ENCODE results near the gene CCNH. TPM values are rescaled to one million over a fixed set of nuclear protein-coding genes. Genes with fewer than 3 reads are reported as not detected.

Gene CCNH
- total RNA-seq, 1 donor from 2014 or later: 32.6 TPM

- no peak for TF ChIP-seq CTCF (IDR thresholded peaks at IDR 0.05)
- Mint-ChIP-seq H3K27ac (ENCODE audit: unreplicated experiment) (no peak overlapping the region), H3K36me3 (ENCODE audit: unreplicated experiment) (no peaks in the 10 kb centered on the region), H3K4me1 (ENCODE audit: unreplicated experiment) (no peaks in the 10 kb centered on the region), H3K27me3 (ENCODE audit: unreplicated experiment) (peaks cover 23% of the 10 kb centered on the region), H3K4me3 (ENCODE audit: unreplicated experiment) (no peak overlapping the region), H3K9me3 (ENCODE audit: unreplicated experiment) (no peaks in the 10 kb centered on the region)
- DNase-seq (ENCODE audit: extremely low spot score, unreplicated experiment): no peak
Measured at GRCh38 chr5:87432460-87432859, 19.7 kb upstream of the CCNH start.

- Mint-ChIP-seq H3K9me3 (ENCODE audit: unreplicated experiment) (no peaks in the 10 kb centered on the region), H3K4me3 (ENCODE audit: unreplicated experiment) (no peak overlapping the region), H3K4me1 (ENCODE audit: unreplicated experiment) (no peaks in the 10 kb centered on the region), H3K27me3 (ENCODE audit: unreplicated experiment) (peaks cover 23% of the 10 kb centered on the region), H3K27ac (ENCODE audit: unreplicated experiment) (no peak overlapping the region), H3K36me3 (ENCODE audit: unreplicated experiment) (no peaks in the 10 kb centered on the region)
- no peak for TF ChIP-seq CTCF (IDR thresholded peaks at IDR 0.05)
- no peak for DNase-seq (ENCODE audit: extremely low spot score, unreplicated experiment)
Measured at GRCh38 chr5:87430863-87431457, 18.2 kb upstream of the CCNH start.

- Mint-ChIP-seq H3K27ac (ENCODE audit: unreplicated experiment) (no peak overlapping the region), H3K9me3 (ENCODE audit: unreplicated experiment) (no peaks in the 10 kb centered on the region), H3K27me3 (ENCODE audit: unreplicated experiment) (peaks cover 15% of the 10 kb centered on the region), H3K36me3 (ENCODE audit: unreplicated experiment) (no peaks in the 10 kb centered on the region), H3K4me3 (ENCODE audit: unreplicated experiment) (no peak overlapping the region), H3K4me1 (ENCODE audit: unreplicated experiment) (no peaks in the 10 kb centered on the region)
- no peak for DNase-seq (ENCODE audit: extremely low spot score, unreplicated experiment)
- no peak for TF ChIP-seq CTCF (IDR thresholded peaks at IDR 0.05)
Measured at GRCh38 chr5:87423755-87424154, 11.0 kb upstream of the CCNH start.

GRCh38 chr5:87421307-87421706 lies 8.6 kb upstream of the CCNH start:
- no peak overlapping the region for H3K27ac Mint-ChIP-seq (ENCODE audit: unreplicated experiment)
- no peaks in the 10 kb centered on the region for H3K36me3 Mint-ChIP-seq (ENCODE audit: unreplicated experiment)
- H3K9me3 Mint-ChIP-seq (ENCODE audit: unreplicated experiment): no peaks in the 10 kb centered on the region
- H3K4me3 Mint-ChIP-seq (ENCODE audit: unreplicated experiment): no peak overlapping the region
- DNase-seq (ENCODE audit: extremely low spot score, unreplicated experiment): no peak
- H3K27me3 Mint-ChIP-seq (ENCODE audit: unreplicated experiment): peaks cover 15% of the 10 kb centered on the region
- H3K4me1 Mint-ChIP-seq (ENCODE audit: unreplicated experiment): no peaks in the 10 kb centered on the region
- TF ChIP-seq CTCF (IDR thresholded peaks at IDR 0.05): no peak

- no peak for TF ChIP-seq CTCF (IDR thresholded peaks at IDR 0.05)
- Mint-ChIP-seq H3K4me1 (ENCODE audit: unreplicated experiment) (no peaks in the 10 kb centered on the region), H3K36me3 (ENCODE audit: unreplicated experiment) (no peaks in the 10 kb centered on the region), H3K4me3 (ENCODE audit: unreplicated experiment) (no peak overlapping the region), H3K27me3 (ENCODE audit: unreplicated experiment) (peaks cover 19% of the 10 kb centered on the region), H3K27ac (ENCODE audit: unreplicated experiment) (no peak overlapping the region), H3K9me3 (ENCODE audit: unreplicated experiment) (no peaks in the 10 kb centered on the region)
- DNase-seq (ENCODE audit: extremely low spot score, unreplicated experiment): no peak
Measured at GRCh38 chr5:87418506-87418905, 5.8 kb upstream of the CCNH start.

All from osteocyte (in vitro differentiated cells).